Stimulated activated CD8-positive, alpha-beta memory T cell treated with anti-CD3 and anti-CD28 coated beads, Interleukin-2, amount 100 ng/mL, for 1 hour (primary cell): Measurements from ENCODE around the gene MED7.

Experiments used
- DNase-seq, 2 donors: peaks; one replicate each; pipeline ENCODE4 v3.0.0-alpha.2; 2020; ENCODE audit warnings: low read depth in 2 of 2

Gene MED7

GRCh38 chr5:157106630-157107461 is 35.8 kb downstream of the MED7 start:
- no peak for DNase-seq

DNA sequence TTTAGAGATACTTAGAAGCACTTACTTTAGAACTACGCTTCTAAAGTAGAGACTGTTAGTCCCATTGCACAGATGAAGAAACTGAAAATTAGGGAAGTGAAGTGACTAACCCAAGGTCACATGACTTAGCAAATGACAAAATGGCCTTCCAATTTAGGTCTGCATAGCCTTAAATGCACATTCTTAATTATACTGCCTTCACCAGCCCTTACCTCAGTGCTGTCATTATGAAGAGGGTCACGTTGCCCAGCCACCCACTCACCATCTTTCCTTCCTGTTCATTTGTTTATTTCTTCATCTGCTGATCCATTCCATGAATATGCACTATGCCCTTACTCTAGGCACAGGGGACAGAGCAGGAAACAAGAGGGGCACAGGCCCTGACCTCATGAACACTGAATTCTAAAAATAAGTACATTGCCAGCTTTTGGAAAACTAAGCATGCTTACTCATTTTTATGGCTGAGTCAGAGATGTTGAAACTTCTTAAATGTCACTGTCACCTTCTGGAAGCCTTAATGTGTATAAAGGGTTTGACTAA is 42.5 kb downstream of the MED7 start:
- DNase-seq = no peak

DNA sequence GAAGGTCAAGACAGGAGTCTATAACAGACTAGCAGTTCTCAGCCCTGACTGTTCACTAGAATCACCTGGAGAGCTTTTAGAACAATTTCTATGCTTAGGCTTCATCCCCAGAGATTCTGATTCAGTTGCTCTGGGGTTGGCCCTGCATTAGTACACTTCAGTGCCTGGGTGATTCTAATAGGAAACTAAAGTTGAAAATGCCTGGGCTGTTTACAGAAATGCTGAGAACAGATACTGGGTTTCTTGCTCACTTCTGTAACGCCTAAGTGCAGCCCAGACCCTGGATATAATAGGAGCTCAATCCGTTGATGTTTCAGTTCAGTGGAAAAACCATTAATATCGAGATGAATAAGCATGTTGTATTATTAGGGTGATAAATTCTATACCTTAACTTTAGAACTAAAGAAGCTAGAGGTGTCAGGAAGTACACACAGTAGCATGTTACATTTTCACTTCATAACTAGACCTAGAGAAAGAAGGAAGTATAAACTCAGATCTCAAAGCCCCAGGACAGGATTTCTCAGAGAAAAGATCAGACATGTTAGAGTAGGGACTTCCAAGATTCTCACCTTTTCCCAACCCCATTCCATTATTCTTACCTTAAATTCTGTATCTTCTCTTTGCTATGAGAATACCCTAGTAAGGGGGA is 54.2 kb downstream of the MED7 start:
- DNase-seq = no peak
